ENCODE data around the gene PTPRN2.

DNA sequence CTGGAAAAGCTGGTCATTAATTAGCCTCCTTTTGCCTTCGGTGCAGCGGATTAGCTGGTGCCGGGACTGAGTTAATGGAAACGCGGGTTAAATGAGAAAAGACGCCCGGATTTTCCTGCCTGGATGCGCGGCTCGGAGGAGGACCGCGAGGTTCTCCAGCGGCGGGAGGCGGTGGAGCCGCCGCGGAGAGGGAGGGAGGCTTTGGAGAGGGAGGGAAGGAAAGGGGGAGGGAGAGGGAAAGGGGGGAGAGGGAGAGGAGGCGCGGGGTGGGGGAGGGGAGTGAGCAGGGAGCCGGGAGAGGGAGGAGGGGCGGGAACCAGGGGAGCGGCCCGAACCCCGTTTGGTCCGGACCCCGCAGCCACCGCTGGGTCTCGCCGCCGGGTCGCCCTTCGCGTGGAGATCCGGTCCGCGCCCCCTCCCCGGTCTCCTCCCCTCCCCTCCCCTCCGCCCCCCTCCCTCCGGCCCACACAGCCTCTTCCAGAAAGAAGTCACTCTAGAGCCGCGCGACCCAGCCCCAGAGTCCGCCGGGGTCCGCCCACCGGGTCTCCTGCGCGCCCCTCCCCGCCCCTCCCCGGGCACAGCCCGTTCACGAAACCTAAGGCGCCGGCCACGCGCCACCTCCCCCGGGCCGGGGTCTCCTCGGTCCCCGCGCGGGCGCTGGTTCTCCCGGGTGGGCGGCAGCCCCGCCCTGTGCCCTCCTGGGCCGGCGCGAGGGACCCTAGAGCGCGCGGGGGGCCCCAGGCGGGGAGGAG, 903.3 kb downstream of the PTPRN2 start:
- TF ChIP-seq HDGF (IDR thresholded peaks at IDR 0.05; ENCODE audit: borderline replicate concordance) (no peak), ZNF384 (IDR thresholded peaks at IDR 0.05) (no peak)
